GM18951 (cell line): ENCODE data around the gene LONP1.

Experiments used
- POLR2A ChIP-seq: IDR thresholded peaks from 4 replicates; pipeline ENCODE4 v1.6.1; 2011; ENCODE audit warnings: mild to moderate bottlenecking; ENCODE audit not compliant: insufficient read length, insufficient read depth; ENCODE audit errors: extremely low read depth
- in situ Hi-C: fragments of 300-500 bp; cut with MboI; formaldehyde crosslinking; loops from one replicate; pipeline ENCODE4 v1.12.0; 2022; ENCODE audit warnings: low sequenced_read_pairs, mixed read lengths, inconsistent platforms; ENCODE audit not compliant: unreplicated experiment

LONP1 gene

GRCh38 chr19:5719274-5719960 is 529 bp downstream of the LONP1 start:
- in situ Hi-C loops = no loop called here
- no peak for TF ChIP-seq POLR2A

DNA sequence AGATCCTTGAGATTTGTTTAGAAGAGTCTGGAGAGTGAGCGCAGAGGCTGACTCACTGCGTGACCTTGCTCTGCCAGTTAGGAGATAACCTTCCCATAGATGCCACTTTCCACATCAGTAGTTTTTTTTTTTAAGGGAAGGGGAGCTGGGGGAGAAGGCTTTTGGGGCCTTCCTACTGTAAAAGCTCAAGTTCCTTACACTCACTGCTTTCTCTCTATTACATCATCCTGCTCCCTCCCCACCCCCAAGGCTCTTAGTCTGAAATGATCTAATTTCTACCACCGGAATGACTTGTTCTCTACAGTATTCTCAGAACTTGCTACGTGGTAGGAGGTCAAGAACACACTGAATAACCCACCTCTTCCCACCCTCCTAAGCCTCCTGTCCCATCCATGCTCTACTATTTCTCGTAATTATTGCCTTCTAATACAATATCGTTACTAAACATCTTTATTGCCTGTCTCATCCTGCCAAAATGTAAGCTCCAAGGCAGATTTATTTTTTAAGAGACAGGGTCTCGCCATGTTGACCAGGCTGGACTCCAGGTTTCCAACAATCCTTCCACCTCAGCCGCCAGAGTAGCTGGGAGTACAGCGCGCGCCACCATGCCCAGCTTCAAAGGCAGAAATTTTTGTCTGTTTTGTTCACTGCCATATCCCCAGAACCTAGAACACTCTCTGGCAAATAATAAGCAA is 1.2 kb downstream of the LONP1 start:
- in situ Hi-C loops = no loop called here
- TF ChIP-seq POLR2A = no peak

- no peak for TF ChIP-seq POLR2A
- in situ Hi-C loops = no loop called here
These were observed 1.8 kb downstream of the LONP1 start for GRCh38 chr19:5718037-5718578.

GRCh38 chr19:5717215-5717935 is 2.6 kb downstream of the LONP1 start:
- no peak for TF ChIP-seq POLR2A
- in situ Hi-C loops = no loop called here

GRCh38 chr19:5714816-5715215 is 5.1 kb downstream of the LONP1 start:
- no peak for TF ChIP-seq POLR2A

GRCh38 chr19:5713228-5713627 is 6.7 kb downstream of the LONP1 start:
- TF ChIP-seq POLR2A = no peak
- in situ Hi-C loops = no loop called here

More at GRCh38 chr19:5714816-5715215, 5.1 kb downstream of the LONP1 start:
- in situ Hi-C loops = no loop called here

- in situ Hi-C loops = no loop called here
These were observed 8.2 kb downstream of the LONP1 start for GRCh38 chr19:5711713-5712161.

GRCh38 chr19:5711025-5711424 is 8.9 kb downstream of the LONP1 start:
- TF ChIP-seq POLR2A = no peak
- in situ Hi-C loops = no loop called here

More at GRCh38 chr19:5711713-5712161, 8.2 kb downstream of the LONP1 start:
- TF ChIP-seq POLR2A = no peak

DNA sequence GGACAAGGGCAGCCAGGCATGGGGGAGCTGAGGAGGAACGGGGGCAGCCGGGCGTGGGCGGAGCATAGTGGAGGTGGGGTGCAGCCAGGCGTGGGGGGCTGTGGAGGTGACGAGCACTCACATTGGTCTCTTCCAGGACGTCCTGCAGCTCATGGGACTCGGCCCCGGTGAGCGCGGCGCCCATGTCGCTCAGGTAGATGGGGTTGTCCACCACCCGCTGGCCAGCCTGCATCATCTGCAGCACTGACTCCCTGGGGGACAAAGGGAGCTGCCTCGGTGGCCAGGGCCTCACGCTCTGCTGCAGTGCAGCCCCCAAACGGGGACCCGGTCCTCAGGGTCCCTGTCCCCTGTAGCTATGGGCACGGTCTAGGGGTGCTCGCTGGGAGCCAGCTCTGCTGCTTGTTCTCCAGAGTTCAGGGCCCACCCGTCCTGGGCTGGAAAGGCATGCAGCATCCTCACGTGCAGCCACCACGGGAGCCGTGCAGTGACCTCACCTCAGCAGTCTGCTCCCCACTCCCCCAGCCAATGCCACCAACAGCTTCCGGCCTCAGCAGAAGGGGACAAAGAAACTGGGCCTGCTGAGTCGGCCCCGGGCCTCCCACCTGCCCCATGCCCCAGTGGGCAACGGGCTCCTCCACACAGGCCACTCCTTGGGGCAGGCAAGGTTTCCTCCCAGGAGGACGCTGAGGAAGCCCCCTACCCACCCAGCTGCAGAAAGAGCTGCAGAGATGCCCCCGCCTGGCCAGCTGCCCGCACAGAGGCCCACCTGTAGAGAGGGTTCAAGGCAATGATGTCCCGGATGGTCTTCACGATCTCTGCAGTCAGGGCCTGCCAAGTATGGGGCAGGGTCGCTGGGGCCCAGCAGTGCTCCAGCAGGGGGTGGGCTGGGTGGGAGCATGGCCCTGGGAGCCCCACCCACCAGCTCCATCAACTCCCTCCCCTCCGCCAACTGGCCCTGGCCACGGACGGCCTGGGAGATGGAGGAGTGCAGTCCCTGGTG is 12.1 kb downstream of the LONP1 start:
- peak; percentile 24 for TF ChIP-seq POLR2A
- in situ Hi-C loops = no loop called here

GRCh38 chr19:5706876-5707573 is 12.9 kb downstream of the LONP1 start:
- in situ Hi-C loops = no loop called here
- no peak for TF ChIP-seq POLR2A

DNA sequence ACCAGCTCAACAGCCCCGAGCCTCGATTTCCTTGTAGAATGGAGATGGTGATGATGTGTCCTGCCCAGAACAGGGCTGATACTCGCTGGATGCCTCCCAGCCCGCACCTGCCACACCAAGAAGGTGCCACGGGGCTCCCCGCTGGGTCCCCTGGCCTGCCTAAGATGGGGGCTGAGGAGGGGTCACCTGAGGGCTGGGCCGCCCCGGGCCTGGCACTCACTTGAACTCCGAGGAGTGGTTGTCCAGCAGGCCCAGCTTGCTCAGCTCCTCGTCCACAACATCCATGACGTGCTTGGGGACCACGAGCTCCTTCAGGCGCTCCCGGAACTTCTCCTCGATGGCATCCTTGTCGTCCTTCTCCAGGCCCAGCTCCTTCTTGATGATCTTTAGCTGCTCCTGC is 14.4 kb downstream of the LONP1 start:
- TF ChIP-seq POLR2A = no peak

More for the DNA sequence above, 14.4 kb downstream of the LONP1 start:
- in situ Hi-C loops = no loop called here
